Astrocyte of the spinal cord (primary cell): Measurements from ENCODE around the gene MTRR.

Experiments
- DNase-seq: peaks from one replicate; pipeline ENCODE4 v3.0.0; 2011; ENCODE audit warnings: low read depth, low spot score
- H3K4me3 ChIP-seq: 2 replicates; pipeline ENCODE4 v1.5.1; 2011; ENCODE audit warnings: low read depth, mild to moderate bottlenecking, low read length, moderate library complexity
- CTCF ChIP-seq: IDR thresholded peaks from 2 replicates; pipeline ENCODE4 v1.5.1; 2012; ENCODE audit warnings: low read depth, mild to moderate bottlenecking, low read length, inconsistent platforms
- in situ Hi-C: cut with HindIII; loops from 2 replicates; pipeline ENCODE4 v1.10.0; 2017; ENCODE audit warnings: low sequenced_read_pairs

Gene MTRR

GRCh38 chr5:7867260-7867659, 1.7 kb upstream of the MTRR start:
- DNase-seq = no peak
- H3K4me3 ChIP-seq = no peak overlapping the region
- in situ Hi-C loops = no loop called here
- TF ChIP-seq CTCF = no peak

DNA sequence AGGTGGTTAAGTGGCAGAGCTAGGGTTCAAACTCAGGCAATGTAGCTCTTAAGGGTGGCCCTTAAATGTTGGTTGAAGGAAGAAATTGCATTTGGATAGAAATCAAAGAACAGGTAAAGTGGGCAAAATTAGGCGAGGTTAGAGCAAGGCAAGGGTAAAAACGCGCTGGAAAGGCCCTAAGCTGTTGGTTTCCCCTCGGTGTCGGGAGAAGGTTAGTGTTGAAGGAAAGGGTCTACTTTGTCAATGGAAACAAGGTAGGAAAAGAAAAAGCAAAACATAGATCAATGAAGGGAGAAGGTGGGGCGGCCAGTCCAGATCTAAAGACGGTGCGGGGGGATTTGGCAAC, 548 bp upstream of the MTRR start:
- TF ChIP-seq CTCF = no peak
- H3K4me3 ChIP-seq = peak overlapping the region; percentile 85
- no peak for DNase-seq
- in situ Hi-C loops = no loop called here

DNA sequence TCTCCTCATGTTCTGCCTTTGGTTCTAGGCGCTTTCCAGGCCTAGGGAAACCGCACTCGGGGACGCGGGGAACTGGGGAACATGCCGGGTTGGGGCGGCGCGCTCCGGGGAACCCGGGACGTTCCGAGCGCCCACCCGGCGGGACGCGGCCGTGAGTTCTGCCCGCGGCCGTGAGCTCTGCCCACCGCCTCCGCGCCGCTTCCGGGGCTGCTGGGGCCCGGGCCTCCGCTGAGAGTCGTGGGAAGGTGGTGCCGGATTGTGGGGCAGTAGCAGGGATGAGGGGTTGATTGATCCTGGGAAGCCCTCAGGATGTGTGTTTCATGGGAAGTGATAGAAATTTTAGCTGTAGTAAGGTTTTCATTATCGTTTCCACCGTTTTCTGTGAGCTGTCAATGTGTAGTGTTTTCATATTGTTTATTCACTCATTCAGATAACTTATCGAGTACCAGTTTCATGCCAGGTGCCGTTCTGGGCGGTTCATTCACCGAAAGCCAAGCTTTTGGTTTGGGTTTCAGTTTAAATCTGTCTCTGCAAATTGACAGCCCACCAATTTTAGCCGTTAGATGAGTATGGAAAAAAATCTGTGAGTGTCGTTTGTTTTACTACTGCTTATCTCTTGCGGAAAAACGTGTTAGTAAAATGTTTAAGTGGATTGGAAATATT, 657 bp downstream of the MTRR start:
- DNase-seq = no peak
- no peak for TF ChIP-seq CTCF
- peak overlapping the region; percentile 85 for H3K4me3 ChIP-seq
- in situ Hi-C loops = no loop called here

DNA sequence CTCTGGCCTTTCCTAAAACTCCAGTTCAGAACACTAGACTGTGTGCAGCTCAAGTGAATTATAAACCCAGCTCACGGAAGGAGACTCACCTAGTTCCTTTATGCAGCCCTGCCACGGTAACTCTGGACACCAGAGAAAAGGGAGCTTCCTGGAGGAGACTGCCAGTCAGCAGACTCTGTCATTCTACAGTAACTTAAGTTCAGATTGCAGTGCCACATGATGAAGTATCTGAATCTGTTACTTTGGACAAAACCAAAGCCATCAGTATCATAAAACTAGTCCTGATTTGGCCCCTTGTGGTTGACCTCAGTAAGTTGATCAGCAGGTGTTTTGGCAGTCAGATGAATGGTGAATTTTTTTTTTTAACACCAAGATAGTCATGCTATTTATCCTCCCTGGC, 2.7 kb downstream of the MTRR start:
- H3K4me3 ChIP-seq = no peak overlapping the region
- TF ChIP-seq CTCF = no peak
- in situ Hi-C loops = no loop called here
- DNase-seq = no peak

- no peak for DNase-seq
- no peak overlapping the region for H3K4me3 ChIP-seq
- in situ Hi-C loops = no loop called here
- TF ChIP-seq CTCF = no peak
Observed at GRCh38 chr5:7872517-7873130, 3.7 kb downstream of the MTRR start.

GRCh38 chr5:7873216-7873615, 4.3 kb downstream of the MTRR start:
- TF ChIP-seq CTCF = no peak
- H3K4me3 ChIP-seq = no peak overlapping the region
- in situ Hi-C loops = no loop called here
- DNase-seq = no peak

DNA sequence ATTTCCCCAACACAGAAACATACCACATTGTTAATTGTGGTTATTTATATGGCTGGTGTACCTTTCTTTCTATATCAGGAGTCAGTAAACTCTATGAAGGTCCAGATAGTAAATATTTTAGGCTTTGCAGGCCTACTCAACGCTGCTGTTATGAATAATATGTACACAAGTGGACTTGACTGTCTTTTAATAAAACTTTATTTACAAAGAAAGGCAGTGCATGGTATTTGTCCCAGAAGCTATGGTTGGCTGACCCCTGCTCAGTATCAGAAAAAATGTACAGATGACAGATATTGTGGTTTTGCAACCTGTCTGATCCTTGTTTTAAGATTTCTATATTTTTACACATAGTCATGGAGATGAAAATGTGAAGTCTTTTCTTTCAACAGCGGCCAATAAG, 5.7 kb downstream of the MTRR start:
- no peak for DNase-seq
- no peak overlapping the region for H3K4me3 ChIP-seq
- no peak for TF ChIP-seq CTCF
- in situ Hi-C loops = no loop called here
